CD1c-positive myeloid dendritic cell (primary cell): Measurements from ENCODE around the gene ZNF19.

Experiments used
- DNase-seq: peaks from one replicate; pipeline ENCODE4 v3.0.0-alpha.2; 2016; ENCODE audit errors: extremely low spot score

ZNF19 gene

DNA sequence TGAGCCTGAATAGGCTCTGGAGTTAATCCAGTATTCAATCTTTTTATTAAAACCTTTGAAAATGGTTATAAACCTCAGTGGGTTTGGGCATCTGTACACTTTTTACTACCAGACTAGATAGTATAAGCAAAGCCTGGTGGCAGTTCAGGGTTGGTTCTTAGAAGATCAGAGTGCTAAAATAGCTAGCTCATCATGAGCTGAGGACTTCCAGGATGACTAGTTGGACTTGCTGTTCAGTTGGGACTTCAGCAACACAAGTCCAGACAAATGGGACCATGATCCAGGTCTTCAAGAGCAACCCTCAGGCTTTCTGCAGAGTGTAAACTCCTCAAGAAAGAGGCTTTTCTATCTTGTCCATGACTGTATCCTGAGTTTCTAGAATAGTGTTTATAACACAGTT is 1.2 kb upstream of the ZNF19 start:
- no peak for DNase-seq

GRCh38 chr16:71484006-71484893 is 4.9 kb downstream of the ZNF19 start:
- DNase-seq: peak; percentile 87

DNA sequence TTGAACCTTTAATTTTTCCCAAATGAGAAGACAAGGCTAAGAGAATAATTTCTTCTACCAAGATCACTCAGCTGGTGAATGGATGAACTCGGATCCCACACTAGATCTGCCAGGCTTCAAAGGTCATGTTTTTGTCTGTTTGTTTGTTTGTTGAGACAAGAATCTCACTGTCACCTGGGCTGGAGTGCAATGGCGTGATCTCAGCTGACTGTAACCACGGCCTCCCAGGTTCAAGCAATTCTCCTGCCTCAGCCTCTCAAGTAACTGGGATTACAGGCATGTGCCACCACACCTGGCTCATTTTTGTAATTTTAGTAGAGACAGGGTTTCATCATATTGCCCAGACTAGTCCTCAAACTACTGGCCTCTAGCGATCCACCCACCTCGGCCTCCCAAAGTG is 6.6 kb downstream of the ZNF19 start:
- no peak for DNase-seq

DNA sequence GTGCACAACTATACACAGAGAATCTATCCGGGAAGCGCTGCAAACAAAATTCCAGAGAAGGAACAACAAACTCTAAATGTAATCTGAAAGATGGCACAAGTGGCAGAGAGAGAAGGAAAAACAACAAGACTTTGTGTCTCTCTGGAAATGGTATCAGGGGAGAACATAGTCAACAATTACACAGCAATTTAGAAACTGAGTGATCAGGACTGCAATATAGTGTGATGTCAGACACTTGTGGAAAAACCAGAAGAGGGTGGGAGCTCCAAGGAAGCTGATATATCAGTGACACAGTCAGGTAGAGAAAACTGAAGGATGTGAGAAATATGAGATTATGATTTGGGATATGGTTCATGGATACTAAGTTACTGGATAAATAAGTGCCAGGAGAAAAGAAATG is 8.2 kb downstream of the ZNF19 start:
- DNase-seq: no peak

GRCh38 chr16:71479420-71479819 is 9.7 kb downstream of the ZNF19 start:
- DNase-seq: no peak

GRCh38 chr16:71476457-71477124 is 12.5 kb downstream of the ZNF19 start:
- no peak for DNase-seq

DNA sequence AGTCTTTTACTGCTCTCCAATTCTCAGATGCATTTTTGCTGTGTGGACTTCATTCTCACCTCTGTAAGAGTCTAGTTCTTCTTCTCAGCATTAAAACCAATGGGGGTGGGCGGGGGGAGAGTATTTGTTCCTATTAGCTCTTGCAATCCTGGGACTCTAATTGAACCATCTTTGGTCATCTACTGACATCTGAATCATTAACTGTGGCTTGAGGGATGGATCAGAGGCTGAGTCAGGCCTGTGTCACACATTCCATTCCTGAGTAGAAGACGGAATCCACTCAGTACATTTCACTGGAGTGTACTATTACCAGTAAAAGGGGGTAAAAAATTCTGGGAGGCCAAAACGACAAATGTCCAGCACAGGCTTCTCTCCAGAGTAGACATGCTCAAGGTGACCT is 14.3 kb downstream of the ZNF19 start:
- no peak for DNase-seq

DNA sequence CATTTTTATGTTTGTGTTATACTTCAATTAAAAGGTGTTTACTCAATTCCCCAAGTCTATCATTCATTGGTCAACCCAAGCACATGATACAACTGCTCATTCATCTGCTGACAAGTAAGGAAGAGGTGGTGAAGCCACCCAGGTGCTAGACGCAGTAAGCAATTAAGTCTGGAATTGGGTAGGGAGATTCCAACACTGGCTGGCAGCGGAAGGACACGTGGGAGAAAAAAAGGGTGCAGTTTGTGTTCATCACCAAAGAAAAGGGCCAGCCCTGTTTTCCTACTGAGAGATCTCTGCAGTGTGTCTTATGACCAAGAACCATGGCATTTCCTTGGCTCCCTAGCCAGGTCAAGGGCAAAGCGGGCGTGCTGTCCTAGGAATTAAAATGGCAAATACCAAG is 15.2 kb downstream of the ZNF19 start:
- no peak for DNase-seq

DNA sequence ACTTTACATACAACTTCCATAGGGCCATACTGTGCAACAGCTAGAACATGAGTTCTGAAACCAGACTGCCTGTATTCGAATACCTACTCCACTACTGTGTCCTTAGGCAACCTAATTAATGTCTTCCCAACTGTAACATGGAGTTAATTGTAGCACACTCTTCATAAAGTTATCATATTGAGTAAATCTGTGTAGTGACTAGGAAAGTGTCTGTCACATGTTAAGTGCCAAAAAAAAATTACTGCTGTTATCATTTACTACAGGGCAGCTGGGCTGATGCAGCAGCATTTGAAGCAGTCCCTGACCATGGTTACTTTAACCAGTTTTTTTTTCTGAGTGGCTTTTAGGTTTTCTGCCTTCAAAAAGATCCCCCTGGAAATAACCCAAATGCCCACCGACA is 16.2 kb downstream of the ZNF19 start:
- no peak for DNase-seq

DNA sequence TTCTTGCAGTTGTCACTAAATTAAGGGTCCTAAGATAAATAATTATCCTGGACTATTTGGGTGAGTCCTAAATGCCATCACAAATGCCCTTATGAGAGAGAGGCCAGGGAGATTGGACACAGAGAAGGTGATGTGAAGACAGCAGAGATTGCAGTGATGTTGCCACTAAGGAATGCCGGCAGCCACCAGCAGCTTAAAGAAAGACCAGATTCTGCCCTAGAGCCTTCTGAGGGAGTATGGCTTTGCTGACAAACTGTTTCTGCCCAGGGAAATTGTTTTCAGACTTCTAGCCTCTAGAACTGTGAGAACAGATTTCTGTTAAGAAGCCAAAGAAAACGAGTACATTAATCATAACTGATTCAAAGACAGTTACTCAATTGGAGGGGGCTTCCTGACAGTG is 17.1 kb downstream of the ZNF19 start:
- no peak for DNase-seq

GRCh38 chr16:71467810-71468209 is 21.3 kb downstream of the ZNF19 start:
- peak; percentile 39 for DNase-seq

GRCh38 chr16:71464231-71464630 is 24.9 kb downstream of the ZNF19 start:
- DNase-seq: no peak

DNA sequence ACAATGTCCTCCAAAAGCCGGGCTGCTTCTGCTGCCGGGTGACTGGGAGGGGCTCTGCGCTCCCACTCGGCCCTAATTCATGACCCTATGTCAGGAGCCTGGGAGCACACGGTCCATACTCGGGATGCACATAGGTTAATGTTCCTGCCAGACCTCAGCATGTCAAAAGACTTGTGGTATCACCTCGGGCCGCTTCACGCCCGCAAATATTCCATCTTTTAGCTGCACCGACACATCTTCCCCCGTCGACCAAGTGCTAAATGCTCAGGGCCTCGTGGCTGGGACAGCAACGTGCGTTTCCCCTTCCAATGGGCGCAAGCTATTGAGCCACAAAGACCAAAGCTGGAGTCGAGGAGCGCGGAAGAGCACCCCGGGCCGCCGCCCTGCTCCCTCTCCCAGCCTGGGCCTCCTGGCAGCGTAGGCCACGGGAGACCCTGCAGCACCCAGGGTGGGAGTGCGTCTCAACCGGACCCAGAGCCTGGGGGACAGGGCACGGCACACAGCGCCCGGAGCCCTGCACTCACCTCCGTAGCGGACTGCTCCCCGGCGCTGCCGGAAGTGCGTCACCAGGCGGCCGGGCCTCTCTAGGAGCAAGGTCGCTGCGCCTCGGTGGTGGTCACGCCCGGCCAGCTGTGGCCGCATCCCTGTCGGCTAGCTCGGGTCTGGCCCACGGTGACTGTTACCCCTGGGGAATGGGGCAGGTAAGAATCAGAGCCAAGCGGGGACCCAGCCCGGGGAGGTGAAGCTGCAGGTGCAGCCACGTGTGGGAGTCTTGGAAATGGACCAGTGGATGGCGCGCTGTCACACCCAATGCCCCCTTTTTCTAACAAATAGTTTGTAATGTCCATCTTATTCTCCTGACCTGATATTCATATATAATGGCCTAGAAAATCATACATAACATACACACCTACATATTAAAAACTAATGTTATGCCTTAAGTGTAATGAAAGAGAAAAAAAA is 27.2 kb downstream of the ZNF19 start, which contains the start of gene ZNF23:
Gene ZNF23 (minus strand): TSS at position 562 of the 963 bp plus-strand sequence. CDS start 5,451 bp downstream, outside the sequence.
- peak; percentile 87 for DNase-seq

GRCh38 chr16:71460941-71461340 is 28.2 kb downstream of the ZNF19 start:
- DNase-seq: no peak

DNA sequence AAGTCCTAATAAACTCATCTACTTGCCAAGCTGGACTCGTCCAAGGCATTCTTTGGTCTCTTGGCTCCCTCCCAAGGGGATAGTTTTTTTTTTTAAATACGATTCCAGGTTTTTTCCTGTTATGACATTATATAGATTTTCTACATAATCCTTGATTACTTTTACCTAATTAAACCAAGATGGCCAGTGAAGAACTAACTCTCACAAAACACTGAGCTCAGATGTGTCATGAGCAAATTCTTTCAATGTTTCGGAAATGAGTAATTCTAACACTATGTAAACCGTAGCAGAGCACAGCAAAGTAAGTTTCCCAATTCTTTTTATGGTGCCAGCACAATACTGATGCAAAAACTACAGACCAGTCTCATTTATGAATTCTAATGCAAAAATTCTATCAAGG is 28.9 kb downstream of the ZNF19 start:
- DNase-seq: no peak

DNA sequence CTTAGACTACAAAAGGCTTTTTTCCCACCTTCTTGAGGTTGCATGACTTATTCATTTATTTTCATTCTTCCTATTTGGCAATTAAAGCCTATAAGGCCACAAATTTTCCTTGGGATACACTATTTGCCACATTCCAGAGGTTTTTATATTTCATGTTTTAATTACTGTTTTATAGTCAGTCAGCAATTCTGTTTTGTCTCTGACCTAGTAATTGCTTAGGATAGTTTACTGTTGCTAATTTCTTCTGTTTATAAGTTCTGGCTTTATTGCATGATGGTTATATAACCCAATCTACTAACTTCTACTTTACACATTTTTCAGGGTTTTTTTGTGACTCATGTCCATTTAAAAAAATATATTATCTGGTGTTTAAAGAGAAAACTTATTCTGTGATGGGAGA is 29.6 kb downstream of the ZNF19 start:
- no peak for DNase-seq

- no peak for DNase-seq
Measured at GRCh38 chr16:71456801-71457200, 32.3 kb downstream of the ZNF19 start.

GRCh38 chr16:71453036-71453435 is 36.1 kb downstream of the ZNF19 start:
- no peak for DNase-seq

DNA sequence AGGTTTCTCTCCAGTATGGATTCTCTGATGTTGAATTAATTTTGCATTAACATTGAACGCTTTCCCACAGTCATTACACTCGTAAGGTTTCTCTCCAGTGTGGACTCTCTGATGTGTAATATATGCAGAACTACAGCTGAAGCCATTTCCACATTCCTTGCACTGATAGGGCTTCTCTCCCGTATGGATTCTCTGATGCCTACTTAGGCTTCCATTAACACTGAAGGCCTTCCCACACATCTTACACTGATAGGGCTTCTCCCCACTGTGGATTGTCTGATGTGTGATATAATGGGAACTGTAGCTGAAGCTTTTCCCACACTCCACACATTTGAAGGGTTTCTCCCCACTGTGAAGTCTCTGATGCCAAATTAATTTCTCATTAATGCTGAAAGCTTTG is 40.1 kb downstream of the ZNF19 start:
- DNase-seq: no peak

DNA sequence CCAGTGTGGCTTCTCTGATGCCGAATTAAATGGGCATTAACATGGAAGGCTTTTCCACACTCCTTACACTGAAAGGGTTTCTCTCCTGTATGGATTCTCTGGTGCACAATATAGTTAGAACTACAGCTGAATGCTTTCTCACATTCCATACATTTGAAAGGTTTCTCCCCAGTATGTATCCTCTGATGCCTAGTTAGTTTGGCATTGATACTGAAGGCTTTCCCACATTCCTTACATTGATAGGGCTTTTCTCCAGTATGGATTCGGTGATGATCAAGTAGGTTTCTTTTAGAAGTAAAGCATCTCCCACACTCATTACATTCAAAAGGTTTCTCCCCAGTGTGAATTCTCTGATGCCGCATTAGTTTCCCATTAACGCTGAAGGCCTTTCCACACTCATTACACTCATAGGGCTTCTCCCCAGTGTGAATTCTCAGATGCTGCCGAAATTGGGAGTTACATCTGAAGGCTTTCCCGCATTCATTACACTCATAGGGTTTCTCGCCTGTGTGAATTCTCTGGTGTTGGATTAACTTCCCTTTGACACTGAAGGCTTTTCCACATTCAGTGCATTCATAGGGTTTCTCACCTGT is 40.8 kb downstream of the ZNF19 start:
- DNase-seq: no peak

- no peak for DNase-seq
Measured at GRCh38 chr16:71443714-71444113, 45.4 kb downstream of the ZNF19 start.

GRCh38 chr16:71442051-71442440 is 47.1 kb downstream of the ZNF19 start, which contains the start of gene TLE7:
Gene TLE7 (minus strand): TSS chr16:71442054. CDS start chr16:71433324, 8,730 bp downstream.
- no peak for DNase-seq
